ENCODE data around the gene SCRN1.

DNA sequence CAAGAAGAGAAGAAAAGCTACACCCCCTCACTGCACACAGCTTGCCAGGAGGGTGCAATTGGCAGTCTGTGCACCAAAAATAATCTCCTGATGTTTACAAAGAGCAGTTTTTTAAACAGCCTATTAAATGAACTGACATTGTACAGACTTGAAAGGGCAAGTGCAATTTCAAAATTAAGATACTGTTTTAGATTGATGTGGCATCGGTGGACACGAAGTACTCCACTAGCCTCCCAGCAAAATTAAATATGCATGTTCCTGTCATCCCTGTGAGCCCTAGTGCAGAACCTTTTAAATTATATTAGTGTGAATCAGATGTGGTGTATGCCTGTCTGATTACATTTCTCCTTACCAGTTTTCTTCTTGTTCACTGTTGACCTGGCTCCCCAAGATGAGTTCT, 95.3 kb downstream of the SCRN1 start:
- TF ChIP-seq, protein P1, sequence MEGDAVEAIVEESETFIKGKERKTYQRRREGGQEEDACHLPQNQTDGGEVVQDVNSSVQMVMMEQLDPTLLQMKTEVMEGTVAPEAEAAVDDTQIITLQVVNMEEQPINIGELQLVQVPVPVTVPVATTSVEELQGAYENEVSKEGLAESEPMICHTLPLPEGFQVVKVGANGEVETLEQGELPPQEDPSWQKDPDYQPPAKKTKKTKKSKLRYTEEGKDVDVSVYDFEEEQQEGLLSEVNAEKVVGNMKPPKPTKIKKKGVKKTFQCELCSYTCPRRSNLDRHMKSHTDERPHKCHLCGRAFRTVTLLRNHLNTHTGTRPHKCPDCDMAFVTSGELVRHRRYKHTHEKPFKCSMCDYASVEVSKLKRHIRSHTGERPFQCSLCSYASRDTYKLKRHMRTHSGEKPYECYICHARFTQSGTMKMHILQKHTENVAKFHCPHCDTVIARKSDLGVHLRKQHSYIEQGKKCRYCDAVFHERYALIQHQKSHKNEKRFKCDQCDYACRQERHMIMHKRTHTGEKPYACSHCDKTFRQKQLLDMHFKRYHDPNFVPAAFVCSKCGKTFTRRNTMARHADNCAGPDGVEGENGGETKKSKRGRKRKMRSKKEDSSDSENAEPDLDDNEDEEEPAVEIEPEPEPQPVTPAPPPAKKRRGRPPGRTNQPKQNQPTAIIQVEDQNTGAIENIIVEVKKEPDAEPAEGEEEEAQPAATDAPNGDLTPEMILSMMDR (IDR thresholded peaks at IDR 0.05), result no peak
- TF ChIP-seq POLR2AphosphoS5 (IDR thresholded peaks at IDR 0.05), result no peak
- TF ChIP-seq POLR2A (IDR thresholded peaks at IDR 0.05), result no peak

Measured in prostate gland (tissue), 2 donors.